ENCODE measurements around the gene GBP1.
"Not testable (repeated sequence)": the region's sequence is repeated elsewhere in the genome, so short reads cannot be mapped to it uniquely, and the experiment has no call there.

GBP1 gene, protein sequence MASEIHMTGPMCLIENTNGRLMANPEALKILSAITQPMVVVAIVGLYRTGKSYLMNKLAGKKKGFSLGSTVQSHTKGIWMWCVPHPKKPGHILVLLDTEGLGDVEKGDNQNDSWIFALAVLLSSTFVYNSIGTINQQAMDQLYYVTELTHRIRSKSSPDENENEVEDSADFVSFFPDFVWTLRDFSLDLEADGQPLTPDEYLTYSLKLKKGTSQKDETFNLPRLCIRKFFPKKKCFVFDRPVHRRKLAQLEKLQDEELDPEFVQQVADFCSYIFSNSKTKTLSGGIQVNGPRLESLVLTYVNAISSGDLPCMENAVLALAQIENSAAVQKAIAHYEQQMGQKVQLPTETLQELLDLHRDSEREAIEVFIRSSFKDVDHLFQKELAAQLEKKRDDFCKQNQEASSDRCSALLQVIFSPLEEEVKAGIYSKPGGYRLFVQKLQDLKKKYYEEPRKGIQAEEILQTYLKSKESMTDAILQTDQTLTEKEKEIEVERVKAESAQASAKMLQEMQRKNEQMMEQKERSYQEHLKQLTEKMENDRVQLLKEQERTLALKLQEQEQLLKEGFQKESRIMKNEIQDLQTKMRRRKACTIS

DNA sequence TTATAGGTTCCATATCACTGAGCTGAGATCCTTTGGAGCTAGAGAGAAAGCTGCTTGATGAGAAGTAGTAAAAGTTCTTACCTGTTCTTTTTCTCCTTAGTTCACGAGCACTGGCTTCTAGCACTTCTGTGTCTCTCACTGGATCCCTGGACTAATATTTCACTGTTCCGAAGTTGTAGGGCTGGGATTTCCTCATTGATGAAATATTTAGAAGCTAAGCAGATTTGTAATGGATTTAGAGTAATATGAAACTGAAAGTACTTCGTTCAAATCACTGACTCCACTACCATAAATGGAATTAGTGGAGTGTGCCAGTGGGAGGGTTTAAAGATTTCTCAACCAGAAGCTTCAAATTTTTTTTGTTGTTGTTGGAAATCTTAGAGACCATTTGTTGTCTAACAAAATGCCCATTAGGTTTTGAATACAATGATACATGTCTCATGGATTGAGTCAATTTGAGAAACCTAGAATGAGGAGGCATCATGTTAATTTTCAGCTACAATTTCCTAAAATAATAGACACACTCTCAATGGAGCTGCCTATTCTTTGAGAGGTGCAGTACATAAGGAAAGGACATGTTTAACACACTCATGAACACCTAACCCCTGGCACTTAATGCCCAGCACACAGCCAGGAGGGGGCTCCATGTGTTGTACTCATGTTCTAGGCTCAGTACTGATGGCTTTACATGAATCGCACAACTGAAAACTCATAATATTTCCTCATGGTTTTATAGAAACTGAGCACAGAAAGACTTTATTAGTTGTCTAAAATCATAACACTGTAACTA is at the start of gene GBP1:
GBP1 (minus strand) TSS at position 130 of the 790 bp plus-strand sequence. CDS start 1,974 bp downstream, outside the sequence.
- no peak for DNase-seq

DNA sequence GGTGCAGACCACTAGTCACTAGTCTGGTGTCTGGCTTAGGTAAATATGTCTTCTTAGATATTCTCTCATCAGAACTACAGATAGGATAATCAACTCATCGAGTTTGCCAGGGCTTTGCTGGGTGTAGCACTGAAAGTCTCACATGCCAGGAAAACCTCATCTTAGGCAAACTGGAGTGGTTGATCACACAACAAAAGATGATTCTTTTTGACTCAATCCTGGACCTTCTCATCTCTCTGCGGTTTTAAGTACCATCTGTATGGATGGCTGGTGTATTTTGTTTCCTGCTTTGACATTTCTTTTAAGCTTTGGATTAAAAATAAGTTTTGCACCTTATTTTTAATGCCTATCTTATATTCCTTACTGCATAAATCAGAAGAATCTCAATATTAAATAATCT is 49.7 kb upstream of the GBP1 start:
- DNase-seq = no peak

DNA sequence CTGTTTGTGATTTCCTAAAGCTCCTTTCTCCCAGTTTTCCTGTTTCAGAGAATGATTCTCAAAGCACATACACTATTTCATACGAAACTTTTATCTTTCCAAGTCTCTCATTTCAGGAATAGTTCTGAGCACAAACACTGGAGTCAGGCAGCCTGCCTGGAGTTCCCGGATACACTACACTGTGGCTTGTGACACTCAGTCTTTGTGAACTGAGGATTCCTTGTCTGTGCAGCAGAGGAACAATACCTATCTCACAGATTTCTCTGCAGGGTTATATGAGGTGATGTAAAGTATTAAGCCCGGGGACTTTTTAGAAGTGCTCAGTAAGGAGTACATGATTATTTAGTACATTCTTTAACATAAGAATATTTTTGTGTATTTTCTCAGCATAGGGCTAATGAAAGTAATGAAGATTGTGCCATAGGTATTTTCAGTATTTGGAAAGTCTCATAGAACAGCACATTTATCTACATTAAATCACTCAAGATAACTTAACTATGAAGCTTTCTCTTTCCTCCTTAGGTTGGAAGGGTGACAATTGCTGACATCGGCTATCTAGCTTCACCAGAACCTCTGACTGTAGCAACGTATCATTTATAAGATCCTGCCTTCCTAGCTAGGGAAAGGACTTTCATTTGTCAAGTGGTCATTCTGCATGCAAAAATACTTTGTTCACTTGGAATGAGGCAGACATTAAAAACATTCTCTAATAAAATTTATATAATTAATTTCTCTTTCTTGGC is 48.0 kb upstream of the GBP1 start:
- no peak for DNase-seq

DNA sequence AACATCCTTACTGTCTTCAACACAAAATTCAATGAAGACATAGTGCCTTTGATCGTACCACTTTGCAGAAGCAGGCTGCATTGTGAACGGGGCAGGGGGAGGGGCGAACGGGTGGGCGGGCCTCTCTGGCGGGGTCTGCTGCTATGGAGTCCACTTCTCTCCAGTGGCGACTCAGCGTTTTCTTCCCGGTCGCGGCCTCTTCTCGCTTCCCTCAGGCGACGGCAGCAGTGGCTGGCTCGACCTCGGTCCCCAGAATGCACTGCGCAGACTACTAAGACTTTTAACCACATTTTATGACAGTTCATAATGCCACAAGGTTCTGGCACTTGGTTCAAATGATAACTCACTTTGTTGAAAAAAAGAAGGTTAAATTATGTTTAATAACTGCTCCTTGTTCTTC is 39.7 kb upstream of the GBP1 start:
- DNase-seq = no peak

DNA sequence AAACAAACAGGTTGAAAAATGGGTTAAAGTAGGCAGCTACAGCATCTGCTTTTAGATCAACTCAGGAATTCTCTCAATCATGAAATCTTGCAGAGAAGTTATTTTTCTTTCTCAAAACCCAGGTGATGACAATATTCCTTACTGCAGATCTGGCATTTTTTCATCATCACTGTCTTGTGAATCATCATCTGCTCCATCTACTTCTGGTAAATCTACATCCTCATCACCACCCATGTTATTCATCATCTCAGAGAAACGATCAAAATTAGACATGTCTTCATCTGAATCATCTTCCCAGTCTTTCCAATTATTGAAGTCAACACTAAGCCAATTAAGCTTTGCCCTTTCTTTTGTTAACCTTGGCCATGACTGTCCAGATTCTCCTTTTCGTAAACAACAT is 39.1 kb upstream of the GBP1 start:
- no peak for DNase-seq

DNA sequence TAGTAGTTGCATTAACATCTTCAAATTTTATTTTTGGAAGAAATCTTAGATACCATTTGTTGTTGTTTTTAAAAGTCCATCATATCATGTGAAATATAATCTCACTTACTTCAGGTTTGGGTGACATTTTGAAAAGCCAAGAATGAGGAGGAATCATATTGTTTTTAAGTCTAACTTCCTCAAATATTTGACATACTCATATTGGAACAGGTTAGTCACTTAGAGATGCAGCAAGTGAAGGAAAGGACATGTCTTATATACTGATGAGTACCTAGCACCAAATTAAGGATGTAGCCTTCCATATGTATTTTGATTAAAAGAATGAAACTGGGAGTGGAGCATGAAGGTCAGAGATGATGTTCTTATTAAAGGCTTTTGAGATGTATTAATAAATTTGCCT is 37.0 kb upstream of the GBP1 start:
- DNase-seq = no peak

DNA sequence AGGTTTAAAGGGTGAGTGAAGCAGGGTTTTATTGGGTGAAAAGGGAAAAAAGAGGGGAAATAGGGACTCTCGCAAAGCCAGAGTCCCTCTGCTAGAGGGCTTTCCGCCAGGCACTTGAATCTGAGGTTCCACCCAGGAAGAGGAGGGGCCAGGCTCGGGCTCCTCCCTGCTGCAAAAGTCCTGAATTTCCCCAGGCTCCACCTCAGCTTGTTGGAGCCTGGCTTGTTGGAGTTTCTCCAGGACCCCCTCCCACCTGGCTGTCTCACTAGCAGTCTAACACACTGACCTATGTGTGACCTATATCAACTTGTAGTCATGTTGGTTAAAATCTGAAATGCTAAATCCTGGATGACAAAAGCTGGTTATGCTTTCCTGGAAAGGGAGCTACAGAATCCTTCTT is 35.4 kb upstream of the GBP1 start:
- no peak for DNase-seq

DNA sequence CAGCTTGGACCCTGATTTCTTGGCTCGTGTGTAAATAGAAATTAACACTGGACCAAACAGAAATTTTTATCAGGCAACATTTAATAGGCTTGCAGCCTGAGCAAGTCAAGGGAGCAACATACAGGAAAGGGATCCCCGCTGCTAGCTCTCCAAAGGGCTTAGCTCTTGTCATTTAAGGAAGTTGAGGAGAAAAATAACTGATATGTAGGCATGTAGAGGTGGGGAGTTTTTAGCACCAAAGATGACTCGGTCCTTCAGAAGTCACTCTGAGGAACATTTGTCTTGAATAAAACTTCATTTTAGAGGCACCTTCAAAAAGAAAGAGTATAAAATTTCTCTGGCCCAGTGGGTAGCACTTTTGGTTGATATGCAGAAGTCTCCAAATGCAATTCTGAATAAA is 33.8 kb upstream of the GBP1 start:
- no peak for DNase-seq

DNA sequence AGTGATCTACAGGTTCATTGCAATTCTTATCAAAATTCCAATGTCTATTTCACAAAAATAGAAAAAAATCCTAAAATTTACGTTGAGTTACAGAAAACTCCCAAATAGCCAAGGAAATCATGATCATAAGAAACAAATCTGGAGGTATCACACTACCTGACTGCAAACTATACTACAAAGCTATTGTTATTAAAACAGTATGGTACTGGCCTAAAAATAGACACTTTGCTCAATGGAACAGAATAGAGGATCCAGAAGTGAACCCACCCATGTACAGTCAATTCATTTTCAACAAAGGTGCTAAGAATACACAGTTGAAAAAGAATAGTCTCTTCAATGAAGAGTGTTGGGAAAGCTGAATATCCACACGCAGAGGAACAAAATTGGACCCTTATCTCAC is 30.7 kb upstream of the GBP1 start:
- no peak for DNase-seq

DNA sequence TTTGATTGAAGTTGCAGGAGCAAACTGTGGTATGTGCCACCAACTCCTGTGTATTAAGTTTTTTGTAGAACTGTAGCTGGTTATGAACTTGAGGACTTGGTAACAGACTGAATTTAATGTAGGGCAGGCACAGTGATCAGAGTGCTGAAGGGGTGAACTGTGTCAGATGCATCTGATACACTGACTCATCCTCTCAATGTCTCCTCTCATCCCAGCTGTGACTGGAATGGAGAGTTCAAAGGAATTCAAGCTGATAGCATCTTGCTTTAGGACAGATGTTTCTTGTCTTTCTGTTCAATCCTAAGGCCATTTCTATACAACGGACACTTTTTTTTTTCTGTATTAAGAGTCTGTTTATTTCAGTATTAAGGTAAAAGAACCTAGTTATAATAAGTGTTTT is 25.0 kb upstream of the GBP1 start:
- no peak for DNase-seq

DNA sequence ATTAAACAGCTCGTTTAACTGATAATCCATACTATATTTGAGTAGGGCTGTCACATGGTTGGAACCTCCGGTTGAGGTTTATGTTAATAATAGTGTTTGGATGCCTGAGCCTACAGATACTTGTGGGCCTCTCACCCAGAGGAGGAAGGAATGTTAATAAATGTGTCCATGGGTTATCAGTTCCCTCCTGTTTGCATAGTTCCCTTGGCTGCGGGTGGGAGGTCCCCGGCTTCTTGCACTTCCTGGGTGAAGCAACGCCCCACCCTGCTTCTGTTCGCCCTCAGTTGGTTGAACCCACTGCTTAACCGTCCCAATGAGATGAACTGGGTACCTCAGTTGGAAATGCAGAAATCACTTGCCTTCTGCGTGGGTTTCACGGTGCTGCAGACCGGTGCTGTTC is 23.6 kb upstream of the GBP1 start:
- DNase-seq = no peak

DNA sequence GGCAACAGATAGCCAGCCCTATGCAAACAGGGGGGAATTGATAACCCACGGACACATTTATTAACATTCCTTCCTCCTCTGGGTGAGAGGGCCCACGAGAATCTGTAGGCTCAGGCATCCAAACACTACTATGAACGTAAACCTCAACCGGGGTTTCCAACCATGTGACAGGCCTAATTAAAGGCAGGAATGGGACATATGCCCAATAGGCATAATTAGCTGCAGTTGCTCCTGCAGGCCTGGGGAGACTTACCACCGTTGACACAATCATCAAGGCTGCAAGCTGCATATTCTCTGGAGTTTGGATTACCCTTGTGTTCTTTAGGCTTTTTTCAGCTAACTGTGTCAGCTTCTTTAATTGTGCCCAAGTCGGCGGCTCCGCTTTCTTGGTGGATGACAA is 22.2 kb upstream of the GBP1 start:
- DNase-seq = no peak

DNA sequence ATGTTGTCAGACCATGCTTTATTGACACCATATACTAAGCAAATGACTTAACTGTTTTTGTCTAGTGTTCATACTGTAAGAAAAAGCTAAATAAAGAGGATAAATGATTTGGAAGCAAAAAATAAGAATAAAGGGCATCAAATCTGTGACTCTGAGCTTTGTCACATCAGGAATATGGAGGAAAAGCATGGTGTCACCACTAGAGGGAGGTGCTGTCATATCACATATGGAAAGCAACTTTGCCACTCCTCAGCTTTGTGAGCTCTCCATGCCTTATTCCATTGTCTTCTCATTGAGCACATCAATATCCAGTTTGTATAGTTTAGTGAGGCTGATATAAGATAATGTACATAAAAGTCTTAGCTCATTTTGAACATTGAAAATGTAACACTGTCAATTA is 20.8 kb upstream of the GBP1 start:
- DNase-seq = no peak

DNA sequence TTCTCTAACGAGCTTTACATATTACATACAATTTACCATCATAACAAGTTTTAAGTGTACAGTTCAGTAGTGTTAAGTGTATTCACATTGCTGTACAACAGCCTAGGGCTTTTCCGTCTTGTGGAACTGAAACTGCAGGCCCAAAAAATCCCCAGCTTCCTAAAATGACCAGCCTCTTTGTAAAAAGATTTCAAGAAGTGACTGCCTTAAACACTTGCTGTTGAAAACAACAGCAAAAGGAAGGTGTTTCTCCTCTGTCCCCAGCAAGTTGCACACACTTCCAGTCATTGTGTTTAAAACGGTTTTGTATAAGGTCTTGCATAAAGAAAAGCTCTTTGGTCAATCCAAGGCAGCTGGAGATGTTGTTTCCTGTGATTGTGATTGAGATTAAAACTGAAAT is 16.0 kb upstream of the GBP1 start:
- no peak for DNase-seq

DNA sequence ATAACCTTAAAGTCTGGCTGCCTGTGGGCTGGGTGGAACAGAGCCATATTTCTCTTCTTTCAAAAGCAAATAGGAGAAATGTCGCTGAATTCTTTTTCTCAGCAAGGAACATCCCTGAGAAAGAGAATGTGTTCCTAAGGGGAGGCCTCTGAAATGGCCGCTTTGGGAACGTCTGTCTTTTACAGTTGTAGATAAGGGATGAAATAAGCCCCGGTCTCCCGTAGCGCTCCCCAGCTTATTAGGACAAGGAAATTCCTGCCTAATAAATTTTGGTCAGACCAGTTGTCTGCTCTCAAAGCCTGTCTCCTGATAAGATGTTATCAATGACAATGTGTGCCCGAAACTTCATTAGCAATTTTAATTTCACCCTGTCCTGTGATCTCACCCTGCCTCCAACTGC is 15.1 kb upstream of the GBP1 start:
- not testable (repeated sequence) for DNase-seq

DNA sequence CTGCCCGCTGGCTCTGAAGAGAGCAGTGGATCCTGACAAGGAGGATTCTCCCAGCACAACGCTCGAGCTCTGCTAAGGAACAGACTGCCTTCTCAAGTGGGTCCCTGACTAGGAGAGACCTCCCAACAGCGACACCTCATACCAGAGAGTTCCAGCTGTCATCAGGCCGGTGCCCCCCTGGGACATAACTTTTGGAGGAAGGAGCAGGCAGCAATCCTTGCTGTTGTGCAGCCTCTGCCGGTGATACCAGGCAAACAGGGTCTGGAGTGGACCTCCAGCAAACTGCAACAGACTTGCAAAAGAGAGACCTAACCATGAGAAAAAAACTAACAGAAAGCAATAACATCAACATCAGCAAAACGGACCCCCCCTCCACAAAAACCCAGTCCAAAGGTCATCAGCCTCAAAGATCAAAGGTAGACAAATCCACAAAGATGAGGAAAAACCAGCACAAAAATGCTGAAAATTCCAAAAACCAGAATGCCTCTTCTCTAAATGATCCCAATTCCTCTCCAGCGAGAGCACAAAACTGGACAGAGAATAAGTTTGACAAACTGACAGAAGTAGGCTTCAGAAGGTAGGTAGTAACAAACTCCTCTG is 7.6 kb upstream of the GBP1 start:
- not testable (repeated sequence) for DNase-seq

DNA sequence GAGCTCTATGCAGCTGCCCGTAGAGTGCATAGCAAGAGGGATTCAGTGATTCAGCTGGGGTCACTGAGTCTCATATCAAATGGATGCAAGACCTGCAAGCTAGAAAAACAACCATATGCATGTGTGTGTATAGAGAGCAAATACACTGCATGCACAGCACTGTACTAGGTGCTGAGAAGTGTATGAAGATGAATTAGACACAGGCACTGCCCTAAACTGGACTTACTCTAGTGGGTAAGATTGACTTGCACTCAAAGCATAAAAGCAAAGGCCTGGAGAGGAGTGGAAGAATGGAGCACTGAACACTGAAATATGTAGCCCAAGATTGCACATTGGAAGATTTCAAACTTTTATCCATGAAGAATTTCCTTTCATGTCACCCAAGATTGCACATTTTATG is 5.5 kb upstream of the GBP1 start:
- DNase-seq = no peak

DNA sequence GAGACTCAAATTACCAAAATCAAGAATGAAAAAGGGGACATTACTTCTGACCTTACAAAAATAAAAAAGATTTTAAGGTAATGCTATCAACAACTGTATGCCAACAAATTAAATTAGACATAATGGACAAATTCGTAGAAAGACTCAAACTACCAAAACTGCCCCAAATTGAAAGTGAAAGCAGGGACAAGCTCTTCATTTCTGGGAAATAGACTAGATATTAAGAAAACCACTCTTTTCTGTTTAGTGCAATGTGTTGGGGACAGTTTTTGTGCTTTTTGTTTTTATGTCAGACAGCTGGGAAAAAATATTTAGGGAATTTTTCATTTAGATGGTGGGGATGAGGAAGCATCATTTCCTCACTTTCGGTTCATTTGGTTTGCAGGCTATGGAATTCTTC is 4.9 kb upstream of the GBP1 start:
- no peak for DNase-seq

DNA sequence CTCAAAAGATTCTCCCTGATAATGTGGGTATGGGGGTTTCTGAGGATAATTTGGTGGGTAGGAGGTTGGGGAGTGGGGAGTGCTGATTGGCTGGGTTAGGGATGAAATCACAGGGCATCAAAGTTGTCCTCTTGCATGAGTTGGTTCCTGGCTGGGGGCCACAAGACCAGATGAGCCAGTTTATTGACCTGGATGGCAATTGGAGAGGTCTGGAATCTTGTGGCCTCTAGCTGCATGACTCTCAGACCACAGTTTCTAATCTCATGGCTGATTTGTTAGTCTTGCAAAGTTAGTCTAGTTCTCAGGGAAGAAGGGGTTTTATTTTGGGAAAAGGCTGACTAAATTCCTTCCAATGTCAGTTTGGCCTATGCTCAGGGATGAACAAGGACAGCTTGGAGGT is 3.3 kb upstream of the GBP1 start:
- DNase-seq = no peak

DNA sequence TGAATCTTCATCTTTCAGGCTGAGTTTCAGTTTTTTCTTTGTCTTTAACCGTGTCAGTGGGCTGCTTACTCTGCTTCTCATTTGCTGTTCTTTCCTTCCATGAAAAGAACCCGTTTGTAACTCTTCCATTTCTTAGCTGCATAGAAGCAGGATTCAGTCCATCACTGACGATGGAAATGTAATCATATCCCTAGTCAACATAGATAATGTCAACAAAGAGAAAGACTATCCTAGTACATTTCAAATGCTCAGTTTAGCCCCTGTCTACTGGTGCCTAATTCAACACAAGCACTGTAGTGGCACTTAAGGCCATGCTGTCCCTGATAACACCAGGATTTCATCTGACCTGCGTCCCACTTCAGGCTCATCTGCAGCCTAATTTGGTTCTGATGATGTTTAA is 376 bp downstream of the GBP1 start:
- no peak for DNase-seq

DNA sequence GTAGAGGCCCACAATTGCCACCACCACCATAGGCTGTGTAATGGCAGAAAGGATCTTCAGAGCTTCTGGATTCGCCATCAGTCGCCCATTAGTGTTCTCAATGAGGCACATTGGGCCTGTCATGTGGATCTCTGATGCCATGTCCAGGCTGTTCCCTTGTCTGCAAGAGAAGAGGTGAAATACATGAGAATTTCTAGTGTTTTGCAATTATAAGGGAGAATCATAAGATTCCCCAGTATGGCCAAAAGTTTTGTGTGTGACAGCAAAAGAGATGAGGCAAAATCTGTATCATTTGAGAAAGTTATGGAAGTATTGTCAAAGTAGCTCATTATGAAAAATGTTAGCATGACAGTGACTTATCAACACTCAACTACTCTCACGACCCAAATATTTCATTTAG is 1.9 kb downstream of the GBP1 start:
- no peak for DNase-seq

DNA sequence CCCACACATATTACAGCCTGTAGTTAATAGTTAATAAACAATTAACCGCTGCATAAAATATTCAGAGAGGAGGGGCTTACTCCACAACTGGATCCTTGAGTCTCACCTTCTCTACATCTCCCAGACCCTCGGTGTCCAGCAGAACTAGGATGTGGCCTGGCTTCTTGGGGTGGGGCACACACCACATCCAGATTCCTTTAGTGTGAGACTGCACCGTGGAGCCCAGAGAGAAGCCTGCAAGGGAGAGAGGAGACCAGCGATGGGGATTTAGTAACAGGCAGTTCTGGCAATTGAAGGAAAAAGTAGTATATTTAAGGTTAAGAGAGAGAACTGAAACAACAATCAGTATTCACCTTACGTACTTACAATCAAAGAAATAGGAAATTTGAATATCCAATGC is 4.9 kb downstream of the GBP1 start:
- no peak for DNase-seq

DNA sequence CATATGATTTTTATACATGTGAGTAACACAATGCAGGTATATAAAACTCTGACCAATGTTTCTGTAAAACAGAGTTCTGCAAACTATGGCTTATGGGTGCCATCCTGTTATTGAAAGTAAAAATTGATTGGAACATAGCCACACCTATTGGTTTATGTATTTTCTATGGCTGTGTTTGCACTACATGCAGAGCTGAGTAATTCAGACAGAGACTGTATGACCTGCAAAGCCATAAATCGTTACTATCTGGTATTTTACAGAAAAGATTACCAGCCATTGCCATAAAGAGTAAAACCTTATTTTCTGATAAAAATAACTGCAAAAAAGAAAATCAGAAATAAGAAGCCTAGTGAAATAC is 13.1 kb downstream of the GBP1 start:
- no peak for DNase-seq
